Gastrocnemius medialis (tissue), 4 donors: ENCODE results near the gene FANCC. TPM values are rescaled to one million over a fixed set of nuclear protein-coding genes. Genes with fewer than 3 reads are reported as not detected.

Source experiments
- ATAC-seq, 2 donors: fragments of 150-250 bp; one replicate each; pipeline ENCODE4 v1.9.1; 2016
- DNase-seq, 2 donors: peaks; one replicate each; pipeline ENCODE4 v3.0.0-alpha.2; 2019
- H3K27ac ChIP-seq, 4 donors: fragments of 200-600 bp; sonication (generic); 1 replicate in 1 of 4; 2 replicates in 3 of 4; pipeline ENCODE4 v1.5.1; 2016 to 2018; ENCODE audit warnings: mild to moderate bottlenecking in 2 of 4, moderate library complexity in 1 of 4
- H3K27me3 ChIP-seq, 3 donors: fragments of 200-600 bp; sonication (generic) in 2 of 3; 1 replicate in 1 of 3; 2 replicates in 2 of 3; pipeline versions ENCODE4 v1.5.1 to v1.6.0; 2016 to 2019; ENCODE audit warnings: mild to moderate bottlenecking in 1 of 3, moderate library complexity in 1 of 3
- H3K36me3 ChIP-seq, 2 donors: fragments of 200-600 bp; sonication (generic) in 1 of 2; one replicate each; pipeline ENCODE4 v1.5.1; 2017 to 2018
- H3K4me1 ChIP-seq, 2 donors: fragments of 200-600 bp; sonication (generic) in 1 of 2; one replicate each; pipeline ENCODE4 v1.5.1; 2016 to 2017; ENCODE audit warnings: mild to moderate bottlenecking in 2 of 2
- H3K4me3 ChIP-seq, 4 donors: fragments of 200-600 bp; sonication (generic) in 3 of 4; 1 replicate in 1 of 4; 2 replicates in 3 of 4; pipeline ENCODE4 v1.5.1; 2016 to 2019; ENCODE audit warnings: mild to moderate bottlenecking in 2 of 4
- H3K9me3 ChIP-seq, 3 donors: fragments of 200-600 bp; sonication (generic) in 2 of 3; 1 replicate in 1 of 3; 2 replicates in 2 of 3; pipeline ENCODE4 v1.5.1; 2016 to 2019
- POLR2A ChIP-seq, 2 donors: fragments of 450-650 bp; IDR thresholded peaks; one replicate each; pipeline ENCODE4 v1.6.1; 2017; ENCODE audit warnings: antibody characterized with exemption in 2 of 2, mild to moderate bottlenecking in 2 of 2, moderate library complexity in 2 of 2
- in situ Hi-C, 4 donors: fragments of 200-750 bp; cut with MboI; loops; one replicate each; pipeline versions ENCODE4 v1.15.0 to v1.8.0; 2017; ENCODE audit warnings: low sequenced_read_pairs in 4 of 4
- intact Hi-C: fragments of 100-400 bp; cut with DNase I; formaldehyde crosslinking; loops from one replicate; pipeline ENCODE4 v1.15.1; 2023; ENCODE audit warnings: low total_unique reads
- total RNA-seq, 4 donors: library from RNA; depleted of rRNA; stranded (reverse); fragments of >200 nt; gene quantifications; one replicate each; pipeline versions ENCODE4 v1.1.0 to v1.2.3, GENCODE V29; 2016
- TF ChIP-seq, protein P1 (sequence below), 5 experiments: fragments of 450-650 bp in 3 of 5; fragments of 200-600 bp in 2 of 5; sonication (generic) in 2 of 5; IDR thresholded peaks in 4 of 5; conservative IDR thresholded peaks in 1 of 5; 1 replicate in 4 of 5; 2 replicates in 1 of 5; pipeline ENCODE4 v1.5.1; 2016 to 2019; ENCODE audit warnings: antibody characterized with exemption in 5 of 5, mild to moderate bottlenecking in 3 of 5, moderate library complexity in 3 of 5

FANCC gene
- total RNA-seq, 4 donors from 2014 or later = 1.2 to 4.8 (median 2.5) TPM

DNA sequence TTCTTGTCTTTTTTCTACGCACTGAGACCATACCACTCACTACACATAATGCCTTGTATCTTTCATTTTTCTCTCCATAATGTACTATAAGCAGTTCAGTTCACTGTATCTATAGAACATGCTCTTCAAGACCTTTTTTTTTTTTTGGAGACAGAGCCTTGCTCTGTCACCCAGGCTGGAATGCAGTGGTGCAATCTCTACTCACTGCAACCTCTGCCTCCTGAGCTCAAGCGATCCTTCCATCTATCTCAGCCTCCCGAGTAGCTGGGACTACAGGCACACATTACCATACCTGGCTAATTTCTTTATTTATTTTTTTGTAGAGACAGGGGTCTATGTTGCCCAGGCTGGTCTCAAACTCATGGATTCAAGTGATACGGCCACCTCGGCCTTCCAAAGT lies 208.7 kb downstream of the FANCC start:
- H3K4me3 ChIP-seq = no peak overlapping the region
- ATAC-seq (no peak), DNase-seq (no peak)
- in situ Hi-C loops = no loop called here
- no peaks in the 10 kb centered on the region for H3K9me3 ChIP-seq
- TF ChIP-seq, protein P1, sequence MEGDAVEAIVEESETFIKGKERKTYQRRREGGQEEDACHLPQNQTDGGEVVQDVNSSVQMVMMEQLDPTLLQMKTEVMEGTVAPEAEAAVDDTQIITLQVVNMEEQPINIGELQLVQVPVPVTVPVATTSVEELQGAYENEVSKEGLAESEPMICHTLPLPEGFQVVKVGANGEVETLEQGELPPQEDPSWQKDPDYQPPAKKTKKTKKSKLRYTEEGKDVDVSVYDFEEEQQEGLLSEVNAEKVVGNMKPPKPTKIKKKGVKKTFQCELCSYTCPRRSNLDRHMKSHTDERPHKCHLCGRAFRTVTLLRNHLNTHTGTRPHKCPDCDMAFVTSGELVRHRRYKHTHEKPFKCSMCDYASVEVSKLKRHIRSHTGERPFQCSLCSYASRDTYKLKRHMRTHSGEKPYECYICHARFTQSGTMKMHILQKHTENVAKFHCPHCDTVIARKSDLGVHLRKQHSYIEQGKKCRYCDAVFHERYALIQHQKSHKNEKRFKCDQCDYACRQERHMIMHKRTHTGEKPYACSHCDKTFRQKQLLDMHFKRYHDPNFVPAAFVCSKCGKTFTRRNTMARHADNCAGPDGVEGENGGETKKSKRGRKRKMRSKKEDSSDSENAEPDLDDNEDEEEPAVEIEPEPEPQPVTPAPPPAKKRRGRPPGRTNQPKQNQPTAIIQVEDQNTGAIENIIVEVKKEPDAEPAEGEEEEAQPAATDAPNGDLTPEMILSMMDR (IDR thresholded peaks at IDR 0.05 in 4 of 5, conservative IDR thresholded peaks at IDR 0.05 in 1 of 5) = no peak
- no peak for TF ChIP-seq POLR2A (IDR thresholded peaks at IDR 0.05)
- intact Hi-C loops = no loop called here
- peaks cover 0 to 7% of the 10 kb centered on the region in 2 donors for H3K36me3 ChIP-seq
- H3K27me3 ChIP-seq = no peaks in the 10 kb centered on the region
- peak overlapping the region; percentile 14 to 96 (median 54) for H3K27ac ChIP-seq
- peaks cover 46 to 59% of the 10 kb centered on the region in 2 donors for H3K4me1 ChIP-seq

DNA sequence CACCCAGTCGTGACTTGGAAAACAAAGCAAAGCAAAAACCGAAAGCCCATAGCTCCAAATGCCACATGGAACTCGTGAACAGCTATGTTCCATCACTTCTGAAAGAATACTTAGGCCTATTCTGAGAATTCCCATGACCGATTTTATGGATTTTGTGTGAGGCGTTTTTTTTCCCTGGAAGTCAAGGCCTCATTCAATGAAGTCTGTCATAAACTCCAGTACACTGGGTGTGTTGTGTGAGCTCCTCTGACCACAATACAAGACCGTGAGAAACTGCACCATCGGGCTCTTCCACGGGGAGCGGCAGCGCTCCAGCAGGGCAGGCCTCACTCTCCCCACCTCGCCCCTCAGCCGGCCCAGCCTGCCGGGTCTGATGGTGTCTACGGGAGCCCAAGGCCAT lies 209.5 kb downstream of the FANCC start:
- no peaks in the 10 kb centered on the region for H3K9me3 ChIP-seq
- ATAC-seq (no peak), DNase-seq (no peak)
- H3K36me3 ChIP-seq = peaks cover 0 to 7% of the 10 kb centered on the region in 2 donors
- H3K4me3 ChIP-seq = no peak overlapping the region
- intact Hi-C loops (no loop called here), in situ Hi-C loops (no loop called here)
- H3K4me1 ChIP-seq = peaks cover 52 to 66% of the 10 kb centered on the region in 2 donors
- peak overlapping the region; percentile 14 to 96 (median 54) for H3K27ac ChIP-seq
- no peaks in the 10 kb centered on the region for H3K27me3 ChIP-seq
- TF ChIP-seq POLR2A (IDR thresholded peaks at IDR 0.05) = no peak
- TF ChIP-seq, protein P1 (IDR thresholded peaks at IDR 0.05 in 4 of 5, conservative IDR thresholded peaks at IDR 0.05 in 1 of 5) = no peak

DNA sequence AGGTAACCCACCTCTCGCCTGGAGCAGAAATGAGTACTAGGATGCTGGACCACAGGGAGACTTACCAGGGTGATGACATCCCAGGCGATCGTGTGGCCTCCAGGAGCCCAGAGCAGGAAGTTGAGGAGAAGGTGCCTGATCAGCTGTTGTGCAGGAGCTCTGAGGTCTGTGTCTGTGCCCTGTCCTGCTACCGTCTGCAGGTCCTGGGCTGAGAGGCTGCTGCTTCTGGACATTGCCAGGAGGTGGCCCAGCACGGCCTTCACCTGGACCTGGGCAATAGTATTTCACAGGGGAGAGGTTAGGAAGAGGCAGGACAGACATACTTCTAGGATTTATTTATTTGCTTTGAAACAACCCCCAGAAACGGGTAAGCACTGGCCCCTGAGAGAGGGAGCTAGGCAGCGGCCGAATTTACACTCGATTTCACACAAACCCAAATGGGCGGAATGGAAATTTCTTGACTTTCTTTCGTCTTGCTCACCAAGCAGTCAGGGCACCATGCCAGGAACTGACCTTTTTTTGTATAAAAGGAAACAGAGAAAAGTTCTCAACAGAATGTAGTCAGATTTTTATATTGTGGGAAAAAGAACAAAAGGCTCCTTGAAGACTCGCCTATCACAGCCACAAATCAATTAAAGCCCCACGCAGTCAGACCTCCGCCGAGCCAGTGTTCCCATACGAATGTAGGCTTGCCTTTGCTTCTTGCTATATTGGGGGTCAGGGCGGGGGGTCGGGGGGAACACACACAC lies 210.3 kb downstream of the FANCC start:
- ATAC-seq (no peak), DNase-seq (no peak)
- H3K27me3 ChIP-seq = no peaks in the 10 kb centered on the region
- no peak overlapping the region for H3K4me3 ChIP-seq
- in situ Hi-C loops = no loop called here
- intact Hi-C loops = no loop called here
- H3K4me1 ChIP-seq = peaks cover 59 to 74% of the 10 kb centered on the region in 2 donors
- no peak for TF ChIP-seq POLR2A (IDR thresholded peaks at IDR 0.05)
- TF ChIP-seq, protein P1 (IDR thresholded peaks at IDR 0.05 in 4 of 5, conservative IDR thresholded peaks at IDR 0.05 in 1 of 5) = no peak
- peaks cover 0 to 7% of the 10 kb centered on the region in 2 donors for H3K36me3 ChIP-seq
- H3K27ac ChIP-seq = peak overlapping the region; percentile 42 to 96 (median 89)
- H3K9me3 ChIP-seq = no peaks in the 10 kb centered on the region

GRCh38 chr9:95105519-95106287 lies 211.8 kb downstream of the FANCC start:
- H3K27me3 ChIP-seq = no peaks in the 10 kb centered on the region
- no peak for DNase-seq
- no peak overlapping the region for H3K4me3 ChIP-seq
- peaks cover 60 to 83% of the 10 kb centered on the region in 2 donors for H3K4me1 ChIP-seq
- peak; percentile 39 to 46 for ATAC-seq
- no peaks in the 10 kb centered on the region for H3K9me3 ChIP-seq
- in situ Hi-C loops = no loop called here
- intact Hi-C loops = loop anchor here (2.0 kb wide), 1 partner anchor 21 kb away; no protein-coding TSS in a partner anchor
- TF ChIP-seq, protein P1 (IDR thresholded peaks at IDR 0.05 in 4 of 5, conservative IDR thresholded peaks at IDR 0.05 in 1 of 5) = no peak
- TF ChIP-seq POLR2A (IDR thresholded peaks at IDR 0.05) = no peak
- peak overlapping the region; percentile 74 to 96 (median 89) for H3K27ac ChIP-seq
- H3K36me3 ChIP-seq = no peaks in the 10 kb centered on the region
